DOHH2 (cell line): Measurements from ENCODE around the gene BMPER.

Source experiments
- CTCF ChIP-seq: fragments of 200-600 bp; sonication (generic); IDR thresholded peaks from one replicate; pipeline ENCODE4 v1.5.1; 2014; ENCODE audit warnings: antibody characterized with exemption, mild to moderate bottlenecking, low read depth, low read length; ENCODE audit not compliant: poor library complexity, severe bottlenecking
- EZH2phosphoT487 ChIP-seq: fragments of 200-600 bp; sonication (generic); IDR thresholded peaks from 2 replicates; pipeline ENCODE4 v1.6.1; 2017; ENCODE audit warnings: borderline replicate concordance, mild to moderate bottlenecking, antibody characterized with exemption, low read length, moderate library complexity, mixed read lengths

DNA sequence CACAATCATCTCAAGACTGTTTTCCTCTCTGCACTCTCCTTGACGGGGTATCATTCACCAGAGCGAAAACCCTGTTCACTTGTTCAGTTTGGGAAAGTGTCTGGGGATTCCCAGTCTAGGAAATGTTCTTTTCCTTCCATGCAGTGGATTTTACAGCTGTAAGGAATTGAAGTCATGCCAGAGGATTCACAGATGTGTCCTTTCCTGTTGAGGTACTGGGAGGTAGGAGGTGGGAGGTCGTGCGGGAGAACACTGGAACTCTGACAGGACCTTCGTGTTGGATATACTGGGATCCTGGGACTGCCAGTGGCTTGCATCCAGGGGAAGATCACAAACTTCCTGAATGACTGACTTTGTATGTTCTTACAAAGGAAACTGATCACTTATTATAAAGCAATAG lies 185.5 kb downstream of the BMPER start:
- TF ChIP-seq EZH2phosphoT487 (no peak), CTCF (no peak)
